Bronchial epithelial cell (primary cell): ENCODE measurements around the gene SPATS2L. TPM values are rescaled to one million over a fixed set of nuclear protein-coding genes. Genes with fewer than 3 reads are reported as not detected.

Experiments used
- DNase-seq: peaks from one replicate; pipeline ENCODE4 v3.0.0-alpha.2; 2010; ENCODE audit warnings: low read depth
- FAIRE-seq: peaks from 2 replicates; lab custom pipeline; 2011; peaks lifted over from hg19 to GRCh38; lab: Jason Lieb, UNC
- H3K27me3 ChIP-seq: 2 replicates; pipeline ENCODE4 v1.5.1; 2011; ENCODE audit warnings: low read length; ENCODE audit not compliant: control insufficient read depth, insufficient read depth
- H3K36me3 ChIP-seq: 2 replicates; pipeline ENCODE4 v1.5.1; 2011; ENCODE audit warnings: low read length; ENCODE audit not compliant: control insufficient read depth, insufficient read depth
- H3K4me3 ChIP-seq: 2 replicates; pipeline ENCODE4 v1.5.1; 2011; ENCODE audit warnings: mild to moderate bottlenecking, low read depth, low read length, control low read depth
- total RNA-seq: library from RNA; depleted of rRNA; stranded (reverse); fragments of >200 nt; gene quantifications from 2 replicates; pipeline ENCODE4 v1.2.1, GENCODE V29; 2014
- TF ChIP-seq, protein P1 (sequence below): IDR thresholded peaks from 2 replicates; pipeline ENCODE4 v1.5.1; 2011; ENCODE audit warnings: mild to moderate bottlenecking, moderate library complexity, low read length, control low read depth, inconsistent platforms; ENCODE audit not compliant: insufficient read depth, severe bottlenecking

SPATS2L gene
- total RNA-seq, 1 donor from 2014 or later: 37.6 TPM

DNA sequence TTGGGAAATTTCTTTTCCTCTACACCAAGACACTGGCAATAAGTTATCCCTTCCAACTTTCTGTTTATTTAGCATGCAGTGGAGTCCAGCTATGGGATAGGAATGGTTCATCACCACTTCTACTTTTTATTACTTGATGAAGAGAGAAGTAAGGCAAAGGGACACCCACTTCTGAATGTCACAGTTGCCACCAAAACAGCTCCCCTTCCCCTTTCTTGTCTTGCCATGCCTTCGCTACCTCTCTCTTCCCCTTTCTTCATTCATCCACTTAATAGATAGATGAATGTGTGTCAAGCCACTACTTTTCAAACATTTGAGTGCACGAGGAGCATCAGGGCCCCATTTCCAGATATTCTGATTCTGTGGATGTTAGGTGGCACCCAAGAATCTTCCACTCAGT, 143.8 kb downstream of the SPATS2L start:
- no peak for FAIRE-seq

GRCh38 chr2:200451511-200451910, 145.0 kb downstream of the SPATS2L start:
- FAIRE-seq (no peak), DNase-seq (no peak)
- H3K4me3 ChIP-seq: no peak overlapping the region

More for the DNA sequence above, 143.8 kb downstream of the SPATS2L start:
- H3K4me3 ChIP-seq: no peak overlapping the region
- H3K27me3 ChIP-seq: no peaks in the 10 kb centered on the region
- TF ChIP-seq, protein P1, sequence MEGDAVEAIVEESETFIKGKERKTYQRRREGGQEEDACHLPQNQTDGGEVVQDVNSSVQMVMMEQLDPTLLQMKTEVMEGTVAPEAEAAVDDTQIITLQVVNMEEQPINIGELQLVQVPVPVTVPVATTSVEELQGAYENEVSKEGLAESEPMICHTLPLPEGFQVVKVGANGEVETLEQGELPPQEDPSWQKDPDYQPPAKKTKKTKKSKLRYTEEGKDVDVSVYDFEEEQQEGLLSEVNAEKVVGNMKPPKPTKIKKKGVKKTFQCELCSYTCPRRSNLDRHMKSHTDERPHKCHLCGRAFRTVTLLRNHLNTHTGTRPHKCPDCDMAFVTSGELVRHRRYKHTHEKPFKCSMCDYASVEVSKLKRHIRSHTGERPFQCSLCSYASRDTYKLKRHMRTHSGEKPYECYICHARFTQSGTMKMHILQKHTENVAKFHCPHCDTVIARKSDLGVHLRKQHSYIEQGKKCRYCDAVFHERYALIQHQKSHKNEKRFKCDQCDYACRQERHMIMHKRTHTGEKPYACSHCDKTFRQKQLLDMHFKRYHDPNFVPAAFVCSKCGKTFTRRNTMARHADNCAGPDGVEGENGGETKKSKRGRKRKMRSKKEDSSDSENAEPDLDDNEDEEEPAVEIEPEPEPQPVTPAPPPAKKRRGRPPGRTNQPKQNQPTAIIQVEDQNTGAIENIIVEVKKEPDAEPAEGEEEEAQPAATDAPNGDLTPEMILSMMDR: no peak
- no peak for DNase-seq
- peaks cover 1% of the 10 kb centered on the region for H3K36me3 ChIP-seq

DNA sequence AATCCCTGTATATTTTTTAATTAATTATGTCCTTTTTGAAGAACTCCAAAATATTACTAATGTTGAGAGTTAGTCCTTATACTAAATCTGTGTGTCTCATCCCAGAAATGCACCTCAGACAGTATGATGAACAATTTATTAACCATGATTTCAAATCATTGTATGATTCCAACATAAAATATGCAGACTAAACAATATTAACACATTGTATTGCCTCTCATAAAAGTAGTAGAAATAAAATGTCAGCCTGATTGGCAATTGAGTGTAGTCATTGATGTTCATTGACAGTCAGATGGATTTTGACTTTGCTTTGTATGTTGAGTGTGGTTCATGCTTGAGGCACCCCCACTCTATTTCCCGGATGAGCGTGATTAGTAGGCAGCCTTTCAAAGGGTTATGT, 145.9 kb downstream of the SPATS2L start:
- TF ChIP-seq, protein P1: no peak
- FAIRE-seq: no peak
- H3K27me3 ChIP-seq: no peaks in the 10 kb centered on the region
- no peak for DNase-seq
- H3K4me3 ChIP-seq: no peak overlapping the region
- peaks cover 2% of the 10 kb centered on the region for H3K36me3 ChIP-seq

More at GRCh38 chr2:200451511-200451910, 145.0 kb downstream of the SPATS2L start:
- H3K27me3 ChIP-seq: no peaks in the 10 kb centered on the region
- H3K36me3 ChIP-seq: peaks cover 2% of the 10 kb centered on the region
- TF ChIP-seq, protein P1: no peak

DNA sequence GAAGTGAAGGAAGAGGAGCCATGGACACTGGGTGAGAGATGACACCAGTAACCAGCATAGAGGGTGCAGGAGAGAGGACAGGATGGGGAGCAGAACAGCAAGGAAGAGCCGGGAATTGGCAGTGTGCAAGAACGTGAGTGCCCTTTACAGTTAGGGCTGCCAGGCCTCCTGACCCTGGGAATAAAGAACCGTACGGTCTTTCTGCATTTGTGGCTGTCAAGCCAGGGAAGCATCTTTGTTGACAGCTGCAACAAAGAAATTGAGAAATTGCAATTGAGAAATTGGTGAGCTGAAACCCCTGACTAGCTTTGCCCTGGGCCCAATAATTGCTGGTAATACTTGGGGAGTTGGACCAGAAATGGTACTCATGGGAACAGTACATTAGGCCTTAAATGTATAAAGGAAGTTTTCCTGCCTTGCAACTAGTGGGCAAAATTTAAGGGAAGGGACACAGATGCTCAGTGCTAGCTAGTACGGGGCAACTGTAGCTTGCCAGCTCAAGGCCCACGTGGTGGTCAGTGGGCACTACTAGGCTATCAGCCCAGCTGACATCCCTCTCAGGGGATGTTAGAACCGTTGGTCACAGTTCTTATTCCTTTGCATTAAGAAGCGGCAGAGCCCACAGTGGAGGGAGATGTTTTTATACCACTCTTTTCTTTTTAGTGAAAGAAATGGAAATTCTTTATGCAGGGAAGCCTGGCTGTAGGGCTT, 146.8 kb downstream of the SPATS2L start:
- no peak for DNase-seq
- TF ChIP-seq, protein P1: no peak
- peaks cover 2% of the 10 kb centered on the region for H3K36me3 ChIP-seq
- H3K4me3 ChIP-seq: no peak overlapping the region
- no peaks in the 10 kb centered on the region for H3K27me3 ChIP-seq
- FAIRE-seq: no peak

DNA sequence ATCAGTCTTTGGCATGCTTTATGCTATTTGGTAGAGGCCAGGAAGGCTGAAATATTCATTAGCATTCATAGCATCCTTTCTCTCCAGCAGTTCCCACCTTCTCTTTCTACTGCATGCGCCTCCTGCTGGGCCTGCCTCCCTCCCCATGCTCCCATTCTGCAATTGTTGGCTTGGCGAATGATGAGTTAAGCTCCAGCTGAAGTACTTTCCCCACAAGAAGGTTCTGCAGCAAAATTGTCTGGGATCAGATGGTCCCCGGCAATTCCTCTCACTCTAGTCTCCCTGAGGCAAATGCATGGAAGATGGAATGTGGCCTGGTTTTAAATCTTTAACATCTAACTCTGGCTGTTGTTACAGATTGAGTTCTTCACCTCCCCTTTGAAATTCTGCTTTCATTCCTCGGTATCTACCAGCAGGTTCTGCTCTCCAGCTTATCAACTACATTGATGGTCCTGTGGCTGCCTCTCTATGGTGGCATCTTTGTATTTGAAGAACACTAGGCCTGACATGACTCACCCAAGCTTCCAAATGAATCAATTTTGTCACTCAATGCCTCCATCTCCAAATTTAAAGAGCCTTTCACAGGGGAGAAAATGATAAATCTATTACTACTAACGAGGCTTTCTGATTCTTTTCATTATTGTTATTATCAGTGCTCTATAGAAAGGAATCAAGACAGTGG, 147.5 kb downstream of the SPATS2L start:
- H3K27me3 ChIP-seq: no peaks in the 10 kb centered on the region
- TF ChIP-seq, protein P1: no peak

More for the DNA sequence above, 147.5 kb downstream of the SPATS2L start:
- Histone ChIP-seq H3K36me3 (peaks cover 2% of the 10 kb centered on the region), H3K4me3 (no peak overlapping the region)
- no peak for FAIRE-seq
- DNase-seq: no peak
